Measurements from ENCODE around the gene CALHM1.

Gene CALHM1

GRCh38 chr10:103481974-103482531 is 23.4 kb upstream of the CALHM1 start:
- DNase-seq, result peak; percentile 98 to 99

GRCh38 chr10:103480521-103480920 is 21.8 kb upstream of the CALHM1 start:
- no peak for DNase-seq

- DNase-seq, result no peak
These were observed 20.4 kb upstream of the CALHM1 start, which contains the start of gene CALHM3 for GRCh38 chr10:103479135-103479534. TSS of gene CALHM3 (minus strand) at chr10:103479240. CDS start at chr10:103479032, 208 bp downstream.

GRCh38 chr10:103478671-103479070 is 20.0 kb upstream of the CALHM1 start:
- no peak for DNase-seq

GRCh38 chr10:103476046-103476768 is 17.5 kb upstream of the CALHM1 start:
- peak; percentile 49 to 51 for DNase-seq

GRCh38 chr10:103475437-103475836 is 16.7 kb upstream of the CALHM1 start:
- no peak for DNase-seq

GRCh38 chr10:103474077-103474476 is 15.4 kb upstream of the CALHM1 start:
- DNase-seq, result no peak

- DNase-seq, result no peak
These were observed 14.6 kb upstream of the CALHM1 start for GRCh38 chr10:103473261-103473671.

GRCh38 chr10:103472005-103472404 is 13.3 kb upstream of the CALHM1 start:
- DNase-seq, result peak; percentile 37 to 40

- peak; percentile 99 to 100 for DNase-seq
These were observed 12.3 kb upstream of the CALHM1 start for GRCh38 chr10:103470761-103471653.

GRCh38 chr10:103469201-103469600 is 10.5 kb upstream of the CALHM1 start:
- DNase-seq, result no peak

GRCh38 chr10:103467406-103467805 is 8.7 kb upstream of the CALHM1 start:
- no peak for DNase-seq

GRCh38 chr10:103466734-103467133 is 8.0 kb upstream of the CALHM1 start:
- no peak for DNase-seq

- DNase-seq, result no peak
These were observed 6.9 kb upstream of the CALHM1 start for GRCh38 chr10:103465411-103466179.

- no peak for DNase-seq
These were observed 4.8 kb upstream of the CALHM1 start for GRCh38 chr10:103463499-103463898.

GRCh38 chr10:103459615-103460014 is 915 bp upstream of the CALHM1 start:
- no peak for DNase-seq

GRCh38 chr10:103457896-103458583 is 660 bp downstream of the CALHM1 start:
- no peak for DNase-seq

- no peak for DNase-seq
These were observed 1.5 kb downstream of the CALHM1 start for GRCh38 chr10:103457176-103457712.

GRCh38 chr10:103456074-103456660 is 2.5 kb downstream of the CALHM1 start:
- no peak for DNase-seq

GRCh38 chr10:103455235-103455634 is 3.5 kb downstream of the CALHM1 start:
- DNase-seq, result no peak

GRCh38 chr10:103454026-103454425 is 4.7 kb downstream of the CALHM1 start:
- no peak for DNase-seq

Measured in Kasumi-1 (cell line).